GM18511 (cell line): ENCODE measurements around the gene SLC10A6.
"Not testable (repeated sequence)": the region's sequence is repeated elsewhere in the genome, so short reads cannot be mapped to it uniquely, and the experiment has no call there.

Experiments
- ATAC-seq: cut with Tn5 transposase; IDR thresholded peaks from one replicate; pipeline ENCODE4 v1.9.1; 2021; ENCODE audit warnings: mild to moderate bottlenecking, moderate library complexity; ENCODE audit not compliant: unreplicated experiment

SLC10A6 gene

GRCh38 chr4:86848732-86849619 lies at the start of gene SLC10A6:
Gene SLC10A6, minus strand, starts transcription at chr4:86849384. Its CDS starts 269 bp downstream, at chr4:86849115.
- no peak for ATAC-seq

- ATAC-seq, result no peak
Observed at GRCh38 chr4:86898562-86898961, 49.4 kb upstream of the SLC10A6 start.

DNA sequence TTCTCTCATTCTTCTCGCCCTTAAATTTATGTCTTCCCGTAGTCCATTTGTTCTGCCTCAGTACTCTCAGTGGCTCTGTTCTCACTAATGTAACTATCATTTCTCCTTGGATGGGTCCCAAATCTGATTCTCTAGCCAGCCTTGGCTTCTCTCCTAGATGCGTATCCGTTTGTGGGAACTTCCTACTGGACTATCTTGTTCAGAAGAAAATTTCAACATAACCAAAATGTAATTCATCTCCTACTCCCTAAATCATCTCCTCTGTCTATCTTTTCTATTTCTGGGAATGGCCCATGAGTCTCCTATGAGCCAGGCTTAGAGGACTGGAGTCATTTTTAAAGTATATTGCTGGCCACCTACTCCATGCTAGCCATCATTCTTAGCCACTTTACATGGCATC lies 47.4 kb upstream of the SLC10A6 start:
- ATAC-seq, result no peak

DNA sequence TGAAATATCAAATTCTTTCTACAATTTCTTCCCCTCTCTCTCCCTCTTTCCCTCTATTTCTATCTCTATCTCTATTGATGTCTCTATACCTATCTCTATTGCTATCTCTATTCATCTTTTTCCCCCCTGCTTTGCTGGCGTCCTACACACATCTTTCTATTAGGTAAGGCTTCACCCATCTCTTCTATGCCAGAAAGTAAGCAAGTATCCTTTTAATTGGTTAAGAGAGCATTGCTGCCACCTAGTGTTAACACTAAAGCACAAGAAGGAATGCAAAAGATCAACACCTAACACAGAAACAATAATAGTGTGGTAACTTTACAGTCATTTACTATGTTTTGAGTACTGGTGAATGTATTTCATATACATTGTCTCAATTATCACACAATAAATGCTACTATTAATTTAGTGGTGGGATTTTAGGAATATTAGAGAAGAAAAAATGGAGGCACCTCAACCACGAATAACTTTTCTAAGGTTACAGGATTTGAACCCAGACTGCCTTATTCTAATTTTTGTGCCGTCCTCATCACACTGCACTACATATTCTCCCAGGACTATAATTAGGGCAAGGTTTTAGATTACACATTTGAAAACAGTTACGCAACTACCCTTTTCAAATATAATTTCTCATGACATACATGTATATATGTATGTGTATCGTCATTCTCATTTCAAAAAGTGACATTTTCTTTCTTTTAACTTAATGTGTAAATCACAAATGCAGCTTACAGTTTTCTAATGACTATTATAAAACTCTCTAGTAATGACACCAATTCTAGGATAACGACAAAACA lies 46.7 kb upstream of the SLC10A6 start:
- peak; percentile 57 for ATAC-seq

DNA sequence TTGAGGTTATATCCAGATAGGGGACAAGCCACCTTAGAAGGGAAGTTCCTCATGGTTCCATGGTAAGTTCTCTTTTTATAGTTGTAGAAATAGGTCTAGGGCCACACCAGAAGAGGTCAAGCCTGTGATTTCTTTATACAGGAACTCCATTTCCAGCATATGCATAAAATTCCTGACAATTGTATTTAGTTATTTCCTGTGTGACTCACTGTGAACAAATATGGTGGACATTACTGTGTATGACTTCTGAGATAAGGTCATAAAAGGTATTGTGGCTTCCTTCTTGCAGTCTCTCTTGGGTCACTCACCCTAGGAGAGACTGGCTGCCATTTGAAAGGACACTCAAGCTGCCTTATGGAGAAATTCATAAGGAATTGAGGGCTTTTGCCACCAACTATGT lies 45.3 kb upstream of the SLC10A6 start:
- no peak for ATAC-seq

DNA sequence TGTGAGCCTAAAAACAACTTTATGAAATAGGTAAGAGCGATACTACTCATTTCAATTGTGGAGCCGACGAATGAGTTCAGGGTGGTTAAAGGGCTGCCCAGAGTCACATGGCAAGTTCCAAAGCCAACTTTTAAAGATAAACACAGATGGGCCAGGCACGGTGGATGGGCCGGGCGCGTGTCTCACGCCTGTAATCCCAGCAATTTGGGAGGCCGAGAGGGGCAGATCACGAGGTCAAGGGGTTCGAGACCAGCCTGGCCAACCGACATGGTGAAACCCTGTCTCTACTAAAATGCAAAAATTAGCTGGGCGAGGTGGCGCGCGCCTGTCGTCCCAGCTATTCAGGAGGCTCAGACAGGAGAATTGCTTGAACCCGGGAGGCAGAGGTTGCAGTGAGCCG lies 44.0 kb upstream of the SLC10A6 start:
- ATAC-seq, result no peak

DNA sequence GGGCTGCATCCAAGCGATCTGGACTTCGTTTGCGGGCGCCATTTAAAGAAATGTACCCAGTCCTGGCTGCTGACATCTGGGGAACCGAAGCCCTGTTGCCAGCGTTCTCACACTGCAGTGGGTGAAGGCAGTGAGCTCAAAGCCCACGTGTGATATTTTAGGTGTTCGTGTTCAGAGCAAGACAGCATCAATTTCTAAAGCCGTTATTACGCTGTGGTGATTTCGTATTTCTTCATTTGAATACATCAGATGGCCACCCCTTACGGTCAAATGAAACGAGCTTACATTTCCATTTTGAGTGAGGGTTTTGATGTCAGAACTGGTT lies 43.4 kb upstream of the SLC10A6 start:
- ATAC-seq, result peak; percentile 20

GRCh38 chr4:86891762-86892635 lies 42.8 kb upstream of the SLC10A6 start, which contains the start of gene C4orf36:
Gene C4orf36, minus strand, starts transcription at chr4:86892422. Its CDS starts 902 bp downstream, at chr4:86891520.
- ATAC-seq, result peak; percentile 60

GRCh38 chr4:86890790-86891189 lies 41.6 kb upstream of the SLC10A6 start:
- ATAC-seq, result no peak

- ATAC-seq, result no peak
Observed at GRCh38 chr4:86879641-86880040, 30.5 kb upstream of the SLC10A6 start.

- ATAC-seq, result no peak
Observed at GRCh38 chr4:86878640-86879039, 29.5 kb upstream of the SLC10A6 start.

GRCh38 chr4:86876894-86877685 lies 27.9 kb upstream of the SLC10A6 start:
- no peak for ATAC-seq

GRCh38 chr4:86875436-86875835 lies 26.3 kb upstream of the SLC10A6 start:
- ATAC-seq, result not testable (repeated sequence)

DNA sequence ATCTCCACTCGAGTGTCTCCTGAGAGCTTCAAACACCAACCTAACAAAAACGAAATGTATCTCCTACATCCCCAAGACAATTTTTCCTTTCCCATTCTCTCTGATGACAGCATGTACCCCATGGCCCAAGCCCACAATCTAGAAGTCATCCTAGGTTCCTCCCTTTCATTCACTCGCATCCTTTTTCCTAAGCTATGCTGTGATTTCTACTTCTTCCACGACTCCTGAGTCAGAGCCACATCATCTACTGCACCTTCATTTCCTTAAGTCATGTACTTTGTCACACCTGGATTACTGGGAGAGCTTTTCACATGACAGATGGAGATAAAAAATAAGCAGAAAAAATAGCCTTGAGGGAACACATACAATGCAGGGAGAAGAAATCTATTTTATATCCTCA lies 23.0 kb upstream of the SLC10A6 start:
- no peak for ATAC-seq

DNA sequence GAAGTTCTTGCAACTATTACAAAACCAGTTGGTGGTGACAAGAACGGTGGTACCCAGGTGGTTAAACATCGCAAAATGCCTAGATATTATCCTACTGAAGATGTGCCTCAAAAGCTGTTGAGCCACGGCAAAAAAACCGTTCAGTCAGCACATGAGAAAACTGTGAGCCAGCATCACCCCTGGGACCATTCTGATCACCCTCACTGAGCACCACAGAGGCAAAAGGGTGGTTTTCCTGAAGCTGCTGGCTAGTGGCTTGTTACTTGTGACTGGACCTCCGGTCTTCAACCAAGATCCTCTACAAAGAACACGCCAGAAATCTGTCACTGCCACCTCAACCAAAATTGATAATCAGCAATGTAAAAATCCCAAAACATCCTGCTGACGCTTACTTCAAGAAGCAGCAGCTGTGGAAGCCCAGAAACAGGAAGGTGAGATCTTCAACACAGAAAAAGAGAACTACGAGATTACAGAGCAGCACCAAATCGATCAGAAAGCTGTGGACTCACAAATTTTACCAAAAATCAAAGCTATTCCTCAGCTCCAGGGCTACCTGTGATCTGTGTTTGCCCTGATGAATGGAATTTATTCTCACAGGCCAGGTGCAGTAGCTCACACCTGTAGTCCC lies 21.4 kb upstream of the SLC10A6 start:
- ATAC-seq, result no peak

DNA sequence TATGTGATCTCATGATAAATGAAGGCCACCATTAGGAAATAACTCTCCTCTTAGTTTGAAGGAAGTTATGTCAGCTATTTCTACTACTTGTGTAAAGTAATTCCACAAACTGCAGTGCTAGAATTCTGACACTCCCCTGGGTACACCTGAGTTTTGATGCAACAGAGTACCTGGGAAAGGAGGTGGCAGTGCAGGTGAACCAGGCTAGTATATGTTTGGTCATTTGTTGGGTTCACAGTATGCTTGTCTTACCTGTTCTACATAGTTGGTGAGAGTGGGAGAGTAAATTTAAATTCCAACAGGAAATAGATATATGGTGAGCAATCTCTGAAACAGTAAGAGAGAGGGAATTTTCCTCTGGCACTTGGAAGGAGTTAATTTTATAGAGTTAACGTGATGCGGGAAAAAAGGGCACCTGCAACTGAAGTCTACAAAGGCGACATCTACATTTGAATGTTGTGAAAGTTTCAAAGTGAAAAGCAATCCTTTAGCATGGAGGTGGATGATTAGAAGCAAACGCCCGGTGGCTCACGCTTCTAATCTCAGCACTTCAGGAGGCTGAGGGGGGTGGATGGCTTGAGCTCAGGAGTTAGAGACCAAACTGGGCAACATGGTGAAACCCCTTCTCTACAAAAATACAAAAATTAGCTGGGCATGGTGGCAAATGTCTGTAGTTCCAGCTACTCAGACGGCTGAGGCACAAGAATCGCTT lies 8.3 kb upstream of the SLC10A6 start:
- no peak for ATAC-seq

GRCh38 chr4:86856896-86857295 lies 7.7 kb upstream of the SLC10A6 start:
- ATAC-seq, result no peak

GRCh38 chr4:86855572-86855971 lies 6.4 kb upstream of the SLC10A6 start:
- no peak for ATAC-seq

DNA sequence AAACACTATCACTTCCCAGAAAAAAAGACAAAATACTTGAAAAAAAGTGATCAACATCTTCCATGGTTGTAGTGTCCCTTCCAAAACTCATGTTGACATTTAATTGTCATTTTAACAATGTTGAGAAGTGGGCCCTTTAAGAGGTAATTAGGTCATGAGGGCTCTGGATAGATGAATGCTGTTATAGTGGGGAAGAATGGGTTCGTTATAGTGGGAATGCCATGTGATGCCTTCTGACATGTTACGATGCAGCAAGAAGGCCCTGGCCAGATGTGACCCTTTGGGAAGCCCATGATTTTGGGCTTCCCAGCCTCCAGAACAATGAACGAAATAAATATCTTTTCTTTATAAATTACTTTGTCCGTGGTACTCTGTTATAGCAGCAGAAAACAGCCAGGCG lies 4.0 kb upstream of the SLC10A6 start:
- no peak for ATAC-seq
